HG02759 (cell line): ENCODE results near the gene POFUT1.

Source experiments
- ATAC-seq: cut with Tn5 transposase; IDR thresholded peaks from one replicate; pipeline ENCODE4 v1.9.1; 2021; ENCODE audit warnings: mild to moderate bottlenecking, moderate library complexity; ENCODE audit not compliant: unreplicated experiment

Gene POFUT1

DNA sequence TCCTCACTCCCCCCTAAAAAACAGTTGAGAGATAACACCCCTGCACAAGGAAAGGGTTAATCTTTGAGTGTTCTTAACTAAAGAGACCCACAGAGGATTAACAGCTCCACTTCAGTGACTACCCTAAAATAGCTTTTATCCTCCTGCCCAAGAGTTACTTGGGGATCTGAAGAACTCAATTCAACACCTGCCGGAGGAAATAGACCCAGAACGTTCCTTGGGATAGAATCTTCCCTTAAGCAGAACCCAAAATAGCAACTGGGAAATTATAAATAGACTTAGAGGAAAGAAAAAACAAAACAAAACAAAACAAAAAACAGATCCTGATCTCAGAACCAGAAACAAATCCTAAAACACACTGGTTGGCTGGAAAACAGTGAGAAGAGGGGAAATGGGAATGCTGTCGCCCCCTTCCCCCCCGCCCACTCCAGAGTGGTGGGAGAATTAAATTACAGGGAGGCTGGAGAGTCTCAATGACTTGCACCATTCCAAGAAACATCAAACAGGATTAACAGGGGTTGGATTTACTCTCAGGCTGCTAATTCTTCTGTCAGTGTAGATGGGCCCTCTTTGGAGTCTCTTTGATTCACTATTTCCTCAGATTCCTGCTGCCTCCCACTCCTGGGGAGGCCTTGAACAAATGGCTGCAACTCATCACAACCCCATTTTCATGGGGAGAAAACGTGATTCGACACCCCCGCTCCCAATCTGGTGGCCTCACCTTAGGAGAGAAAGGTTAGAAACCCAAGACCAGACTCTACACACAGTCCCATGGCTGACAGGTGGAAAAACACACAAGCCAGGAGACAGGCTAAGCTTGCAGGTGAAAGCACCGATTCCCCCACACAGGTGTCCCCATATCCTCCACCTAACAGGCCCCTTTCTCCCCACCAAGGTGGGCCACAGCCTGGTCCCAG lies 1.6 kb upstream of the POFUT1 start:
- ATAC-seq: no peak

DNA sequence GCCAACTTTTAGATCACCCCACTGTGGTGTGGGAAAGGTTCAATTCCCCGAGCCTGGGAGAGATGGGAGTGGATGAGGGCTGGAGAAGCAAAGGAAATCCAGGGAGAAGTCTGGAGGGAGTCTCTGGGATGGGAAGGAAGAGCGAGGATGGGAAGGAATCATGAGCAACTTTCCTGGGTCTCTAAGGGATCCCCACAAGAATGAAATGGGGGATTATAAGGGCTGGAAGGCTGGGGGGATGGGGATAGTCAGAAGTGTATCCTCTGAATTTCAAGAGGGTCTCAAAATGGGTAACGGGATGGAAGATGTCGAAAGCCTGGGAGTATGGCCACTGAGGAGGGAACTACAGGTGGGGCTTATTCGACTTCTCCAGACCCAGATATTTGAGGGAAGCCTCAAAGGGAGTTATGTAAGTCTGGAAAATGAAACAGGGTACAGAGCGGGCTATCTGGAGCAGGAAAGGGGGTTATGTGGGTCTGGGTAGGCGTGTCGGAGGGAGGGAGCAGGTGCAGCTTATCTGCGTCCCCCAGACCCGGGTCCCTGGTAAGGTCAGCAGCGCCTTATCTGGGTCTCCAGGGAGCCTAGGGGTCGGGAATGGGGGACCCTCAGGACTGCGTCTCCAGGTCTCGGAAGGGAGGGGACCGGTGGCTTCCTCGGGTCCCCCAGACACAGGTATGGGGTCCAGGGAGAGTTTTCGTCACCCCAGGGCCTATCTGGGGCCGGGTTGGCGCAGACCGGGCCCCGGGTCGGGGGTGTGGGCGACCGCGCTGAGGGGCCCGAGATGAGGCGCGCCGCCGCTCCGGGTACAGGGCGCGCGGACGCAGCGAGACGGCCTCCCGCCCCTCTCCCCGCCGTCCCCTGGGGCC lies 687 bp upstream of the POFUT1 start:
- peak; percentile 34 for ATAC-seq

DNA sequence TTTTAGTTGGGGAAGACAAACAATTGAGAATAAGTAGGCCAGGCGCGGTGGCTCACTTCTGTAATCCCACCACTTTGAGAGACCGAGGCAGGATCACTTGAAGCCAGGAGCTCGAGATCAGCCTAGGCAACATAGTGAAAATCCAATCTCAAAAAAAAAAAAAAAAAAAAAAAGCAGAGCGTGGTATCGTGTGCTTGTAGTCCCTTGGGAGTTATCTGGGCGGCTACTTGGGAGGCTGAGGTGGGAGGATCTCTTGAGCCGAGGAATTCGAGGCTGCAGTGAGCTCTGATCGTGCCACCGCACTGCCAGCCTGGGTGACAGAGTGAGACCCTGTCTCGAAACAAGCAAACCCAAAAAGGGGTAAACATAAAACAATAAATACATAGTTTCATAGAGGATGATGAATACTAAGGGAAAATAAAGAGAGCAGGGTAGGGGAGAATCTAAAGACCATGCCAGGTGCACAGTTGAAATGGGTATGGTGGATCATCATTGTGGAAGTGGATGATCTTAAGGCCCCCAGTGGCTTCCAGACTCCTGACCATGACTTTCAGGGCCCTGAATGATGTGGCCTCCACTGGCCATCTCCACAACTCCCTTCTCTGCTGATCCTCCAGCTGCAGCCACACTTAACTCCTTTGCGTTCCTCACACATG lies 947 bp downstream of the POFUT1 start:
- no peak for ATAC-seq

DNA sequence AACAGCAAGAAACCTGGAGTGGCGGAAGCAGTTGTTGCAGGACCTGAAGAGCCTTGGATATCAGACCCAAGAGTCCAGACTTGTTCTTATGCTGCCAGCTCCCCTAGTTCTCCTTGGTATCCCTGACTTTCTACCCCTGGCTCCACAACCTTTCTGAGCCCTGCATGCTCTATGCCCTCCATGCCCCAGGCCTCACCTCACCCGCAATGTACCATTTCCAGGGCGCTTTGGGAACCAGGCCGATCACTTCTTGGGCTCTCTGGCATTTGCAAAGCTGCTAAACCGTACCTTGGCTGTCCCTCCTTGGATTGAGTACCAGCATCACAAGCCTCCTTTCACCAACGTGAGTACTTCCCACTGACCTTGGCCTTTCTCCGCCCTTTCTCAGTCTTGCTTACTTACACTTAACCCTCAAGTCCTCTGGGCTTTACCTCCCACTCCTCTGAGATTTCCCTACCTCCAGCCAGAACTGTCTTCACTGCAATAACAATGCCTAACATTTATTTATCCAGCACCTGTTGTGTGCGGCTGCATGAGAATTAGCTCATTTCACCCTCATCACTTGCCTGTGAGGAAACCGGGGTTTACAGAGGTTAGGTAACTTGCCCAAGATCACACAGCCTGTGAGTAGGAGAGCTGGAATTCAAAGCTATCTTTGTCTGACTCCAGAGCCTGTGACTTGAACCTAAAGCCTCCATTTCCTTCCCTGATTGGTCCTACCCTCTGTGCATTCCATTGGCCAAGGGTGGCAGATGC lies 2.3 kb downstream of the POFUT1 start:
- ATAC-seq: no peak

DNA sequence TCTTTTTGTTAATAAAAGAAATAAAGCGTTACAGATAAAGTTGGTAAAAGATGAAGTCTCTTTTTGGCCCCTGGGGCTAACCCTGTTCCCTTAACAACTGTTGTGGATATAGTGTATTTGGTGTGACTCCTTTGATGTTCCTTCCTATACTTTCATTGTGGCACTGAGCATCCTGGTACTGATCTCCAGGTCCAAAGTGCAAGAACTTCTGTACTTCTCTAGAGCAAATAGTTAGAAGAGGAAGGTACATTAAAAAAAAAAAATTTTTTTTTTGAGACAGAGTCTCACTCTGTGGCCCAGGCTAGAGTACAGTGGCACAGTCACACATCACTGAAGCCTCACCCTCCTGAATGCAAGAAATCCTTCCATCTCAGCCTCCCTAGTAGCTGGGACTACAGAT lies 6.2 kb downstream of the POFUT1 start:
- no peak for ATAC-seq

DNA sequence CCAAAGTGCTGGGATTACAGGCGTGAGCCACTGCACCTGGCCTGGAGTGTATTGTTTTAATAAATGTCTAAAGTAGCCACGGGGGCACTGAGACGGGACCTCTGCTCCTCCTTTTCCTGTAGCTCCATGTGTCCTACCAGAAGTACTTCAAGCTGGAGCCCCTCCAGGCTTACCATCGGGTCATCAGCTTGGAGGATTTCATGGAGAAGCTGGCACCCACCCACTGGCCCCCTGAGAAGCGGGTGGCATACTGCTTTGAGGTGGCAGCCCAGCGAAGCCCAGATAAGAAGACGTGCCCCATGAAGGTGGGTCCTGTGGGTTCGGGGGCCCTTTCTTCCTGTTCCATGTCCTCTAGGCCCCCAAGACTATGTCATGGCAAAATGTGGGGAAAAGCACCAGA lies 7.5 kb downstream of the POFUT1 start:
- no peak for ATAC-seq

DNA sequence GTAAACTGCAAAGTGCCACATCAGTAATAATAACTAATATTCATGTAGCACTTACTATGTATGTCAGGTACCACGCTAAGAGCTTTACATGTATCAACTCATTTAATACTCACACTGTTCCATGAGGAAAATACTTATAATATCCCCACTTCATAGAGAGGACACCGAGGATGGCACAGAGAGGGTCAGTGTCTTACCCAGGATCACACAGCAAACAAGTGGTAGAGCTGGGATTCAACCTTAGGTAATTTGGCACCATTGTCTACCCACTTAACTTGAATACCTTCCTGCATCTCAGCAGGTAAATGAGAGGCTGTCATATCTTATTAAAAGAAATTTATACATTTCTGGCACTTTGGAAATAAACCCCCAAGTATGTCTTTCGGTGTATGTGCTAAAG lies 8.0 kb downstream of the POFUT1 start:
- no peak for ATAC-seq

DNA sequence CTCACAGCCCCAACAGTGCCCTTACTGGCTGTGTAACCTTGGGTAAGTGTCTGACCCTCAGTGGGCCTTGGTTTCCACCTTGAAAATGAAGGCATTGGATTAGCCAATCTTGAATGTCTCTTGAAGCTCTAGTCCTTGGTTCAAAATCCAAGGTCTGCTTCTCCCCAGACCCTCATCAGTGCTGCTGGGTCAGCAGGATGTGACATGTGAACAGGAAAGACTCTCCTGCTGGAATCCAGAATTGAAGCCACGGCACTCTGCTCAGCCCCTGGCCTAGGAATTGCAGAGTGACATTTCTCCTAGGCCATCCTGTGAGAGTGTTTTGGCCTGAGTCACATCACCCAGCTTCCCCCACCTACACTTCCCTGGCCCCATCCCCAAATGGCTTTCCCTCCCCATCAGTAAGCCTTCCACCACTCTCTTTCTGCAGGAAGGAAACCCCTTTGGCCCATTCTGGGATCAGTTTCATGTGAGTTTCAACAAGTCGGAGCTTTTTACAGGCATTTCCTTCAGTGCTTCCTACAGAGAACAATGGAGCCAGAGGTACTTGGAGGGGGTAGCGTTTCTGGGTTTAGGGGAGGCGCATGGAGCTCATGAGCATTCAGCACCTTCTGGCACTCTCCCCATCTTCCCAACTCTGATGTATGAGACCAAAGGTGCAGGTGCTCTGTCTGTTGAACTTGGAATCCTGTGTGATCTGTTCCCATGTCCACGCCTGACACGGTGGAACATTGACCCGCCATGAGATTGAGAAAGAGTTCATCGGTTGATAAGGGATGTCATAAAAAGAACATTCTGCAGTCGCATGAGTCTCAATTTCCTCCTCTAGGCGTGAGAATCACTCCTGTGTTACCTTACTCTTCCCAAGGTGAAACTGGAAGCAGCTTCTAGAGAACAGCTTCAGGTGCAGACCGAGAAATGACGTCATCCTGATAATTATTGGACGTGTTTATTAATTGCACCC lies 8.8 kb downstream of the POFUT1 start:
- no peak for ATAC-seq

DNA sequence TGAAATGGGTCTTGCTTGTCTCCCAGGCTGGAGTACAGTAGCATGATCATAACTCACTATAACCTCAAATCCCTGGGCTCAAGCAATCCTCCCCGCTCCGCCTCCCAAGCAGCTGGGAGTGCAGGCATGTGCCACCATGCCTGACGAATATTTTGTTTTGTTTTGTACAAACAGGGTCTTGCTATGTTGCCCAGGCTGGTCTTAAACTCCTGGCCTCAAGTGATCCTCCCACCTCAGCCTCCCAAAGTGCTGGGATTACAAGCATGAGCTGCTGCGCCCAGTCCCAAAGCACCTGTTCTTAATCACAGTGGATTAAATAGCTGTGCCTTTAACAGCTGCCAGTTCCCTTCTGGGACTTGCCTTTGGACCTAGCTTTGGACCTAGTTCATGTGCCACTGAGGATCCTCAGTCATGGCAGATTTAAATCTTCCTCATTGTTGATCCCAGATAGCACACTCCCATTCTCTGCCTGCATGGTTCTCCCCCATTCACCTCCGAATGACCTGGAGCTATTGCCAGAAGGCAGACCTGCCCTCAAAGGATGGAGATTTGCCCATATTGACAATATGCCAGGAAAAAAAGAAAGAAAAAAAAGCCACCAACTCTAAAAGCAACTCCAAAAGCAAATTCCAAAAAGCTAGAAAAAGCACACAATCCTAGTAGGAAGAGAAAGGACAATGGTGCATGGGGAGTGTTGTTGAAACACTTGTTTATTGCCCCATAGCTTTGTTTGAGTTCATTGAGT lies 10.6 kb downstream of the POFUT1 start:
- no peak for ATAC-seq

DNA sequence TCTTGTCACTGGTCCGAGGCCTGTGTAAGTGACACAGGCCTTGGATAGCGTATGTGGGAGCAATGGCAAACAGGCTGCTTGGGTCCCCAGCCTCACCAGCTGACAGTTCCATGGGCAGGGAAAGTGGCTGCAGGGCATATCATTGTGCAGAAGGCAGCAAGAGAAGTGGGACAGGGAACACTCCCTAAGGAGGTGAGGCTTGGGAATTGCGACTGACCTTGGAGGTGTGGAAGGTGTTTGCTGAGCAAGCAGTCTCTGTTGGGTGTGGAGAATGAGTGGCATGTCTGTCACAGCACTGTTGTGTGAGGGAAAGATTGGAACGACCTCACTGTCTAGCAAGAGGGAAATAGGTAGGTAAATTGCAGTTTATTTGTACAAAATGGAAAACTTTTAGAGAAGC lies 16.8 kb downstream of the POFUT1 start:
- ATAC-seq: no peak

DNA sequence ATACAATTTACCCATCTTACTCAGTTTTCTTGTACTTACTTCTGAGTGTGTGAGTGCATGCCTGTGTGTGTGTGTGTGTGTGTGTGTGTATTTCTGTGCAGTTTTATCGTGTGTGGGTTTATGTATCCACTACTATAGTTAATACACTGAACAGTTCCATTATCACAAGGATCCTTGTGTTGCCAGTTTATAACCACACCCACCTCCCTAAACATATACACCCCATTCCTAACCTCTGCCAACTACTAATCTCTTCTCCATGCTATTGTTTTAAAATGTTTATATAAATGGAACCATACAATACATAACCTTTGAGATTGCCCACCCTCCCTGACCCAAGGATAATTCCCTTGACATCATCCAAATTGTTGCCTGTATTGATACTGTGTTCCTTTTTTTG lies 18.7 kb downstream of the POFUT1 start:
- no peak for ATAC-seq

DNA sequence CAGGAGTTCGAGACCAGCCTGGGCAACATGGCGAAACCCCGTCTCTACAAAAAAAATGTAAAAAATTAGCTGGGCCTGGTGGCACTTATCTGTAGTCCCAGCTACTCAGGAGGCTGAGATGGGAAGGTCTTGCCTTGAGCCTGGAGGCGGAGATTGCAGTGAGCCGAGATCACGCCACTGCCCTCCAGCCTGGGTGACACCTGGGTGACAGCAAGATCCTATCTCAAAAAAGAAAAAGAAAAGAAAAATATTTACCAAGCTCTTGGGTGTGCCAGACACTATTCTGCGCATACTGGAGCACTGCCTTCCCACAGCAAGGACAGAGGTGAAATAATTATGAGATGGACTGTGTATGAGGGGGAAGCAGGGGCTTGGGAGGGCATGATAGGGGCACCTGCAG lies 19.6 kb downstream of the POFUT1 start:
- no peak for ATAC-seq

DNA sequence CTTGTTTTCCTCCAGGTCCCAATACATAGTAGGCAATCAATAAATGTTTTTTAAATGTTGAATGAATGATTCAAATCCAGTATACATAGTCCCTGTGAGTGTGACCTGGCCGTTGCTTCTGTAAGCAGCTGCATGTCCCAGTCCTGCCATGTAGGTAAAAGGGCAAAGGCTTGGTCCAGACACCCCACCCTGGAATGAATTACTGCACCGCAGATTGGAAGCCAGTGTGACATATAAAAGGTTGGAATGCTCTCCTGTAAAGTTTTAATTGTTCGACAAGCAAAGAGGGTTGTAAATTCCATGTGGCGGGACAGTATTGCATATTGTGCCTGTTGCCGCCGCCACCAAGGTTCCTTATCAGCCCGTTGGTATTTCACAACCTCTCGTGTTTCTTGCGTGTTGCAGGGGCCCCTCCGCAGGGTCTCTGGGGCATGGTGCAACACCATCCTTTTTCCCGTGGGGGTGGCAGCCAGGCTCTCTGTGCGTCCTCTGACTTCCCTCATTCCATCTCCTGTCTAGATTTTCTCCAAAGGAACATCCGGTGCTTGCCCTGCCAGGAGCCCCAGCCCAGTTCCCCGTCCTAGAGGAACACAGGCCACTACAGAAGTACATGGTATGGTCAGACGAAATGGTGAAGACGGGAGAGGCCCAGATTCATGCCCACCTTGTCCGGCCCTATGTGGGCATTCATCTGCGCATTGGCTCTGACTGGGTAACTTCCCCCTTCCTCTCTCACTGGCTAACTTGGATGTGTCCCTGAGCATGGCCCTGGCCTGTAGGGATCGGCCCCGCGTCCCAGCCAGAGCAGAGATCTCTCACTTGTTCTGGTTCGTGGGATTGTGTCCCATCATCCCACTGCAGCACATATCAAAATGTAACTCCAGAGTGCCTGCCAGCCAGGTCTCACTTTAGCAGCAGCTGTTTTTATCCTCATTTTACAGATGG lies 20.3 kb downstream of the POFUT1 start:
- ATAC-seq: no peak

DNA sequence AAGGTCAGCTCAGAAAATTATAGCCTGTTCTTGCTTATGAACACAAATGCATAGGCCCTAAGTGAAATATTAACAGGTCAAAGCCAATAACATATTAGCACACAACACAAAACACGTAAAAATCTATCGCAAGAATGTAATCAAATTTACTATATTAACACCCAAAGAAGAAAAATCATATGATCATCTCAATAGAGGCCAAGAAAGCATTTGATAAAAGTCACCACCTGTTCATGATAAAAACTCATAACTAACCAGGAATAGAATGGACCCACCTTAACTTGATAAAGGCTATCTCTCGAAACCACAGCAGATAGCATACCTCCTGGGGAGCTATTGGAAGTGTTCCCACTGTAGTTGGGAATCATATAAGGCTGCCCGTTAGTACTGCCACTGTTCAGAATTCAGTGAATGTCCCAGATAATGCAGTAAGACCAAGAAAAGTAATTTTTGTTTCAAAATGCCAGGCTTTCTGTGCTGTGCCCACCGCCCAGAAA lies 21.6 kb downstream of the POFUT1 start:
- ATAC-seq: no peak

DNA sequence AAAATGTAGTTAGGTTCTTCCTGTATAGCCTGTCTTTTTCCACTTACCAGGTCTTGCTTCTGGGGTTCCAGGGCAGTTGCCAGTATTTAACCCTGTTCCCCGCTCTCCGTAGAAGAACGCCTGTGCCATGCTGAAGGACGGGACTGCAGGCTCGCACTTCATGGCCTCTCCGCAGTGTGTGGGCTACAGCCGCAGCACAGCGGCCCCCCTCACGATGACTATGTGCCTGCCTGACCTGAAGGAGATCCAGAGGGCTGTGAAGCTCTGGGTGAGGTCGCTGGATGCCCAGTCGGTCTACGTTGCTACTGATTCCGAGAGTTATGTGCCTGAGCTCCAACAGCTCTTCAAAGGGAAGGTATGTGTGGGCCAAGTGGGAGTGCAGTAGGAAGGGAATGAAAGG lies 23.0 kb downstream of the POFUT1 start:
- ATAC-seq: no peak

DNA sequence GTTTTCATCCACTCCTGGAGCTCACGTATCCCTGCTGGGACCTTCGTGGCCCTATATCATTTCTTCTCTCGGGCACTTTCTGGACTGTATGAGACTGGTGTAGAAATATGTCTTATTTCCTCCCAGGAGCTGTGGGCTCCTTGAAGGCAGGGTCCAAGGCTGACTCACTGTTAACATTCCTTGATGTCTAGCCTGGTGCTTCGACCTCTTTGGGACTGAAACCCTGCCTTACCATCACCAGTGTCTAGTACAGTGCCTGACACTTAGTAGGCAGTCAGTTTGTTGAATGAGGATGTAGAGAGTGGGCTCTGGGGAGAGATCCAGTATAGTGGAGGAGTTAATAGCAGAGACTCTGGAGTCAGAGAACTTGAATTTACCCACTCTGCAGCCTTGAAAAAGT lies 23.6 kb downstream of the POFUT1 start:
- ATAC-seq: no peak

DNA sequence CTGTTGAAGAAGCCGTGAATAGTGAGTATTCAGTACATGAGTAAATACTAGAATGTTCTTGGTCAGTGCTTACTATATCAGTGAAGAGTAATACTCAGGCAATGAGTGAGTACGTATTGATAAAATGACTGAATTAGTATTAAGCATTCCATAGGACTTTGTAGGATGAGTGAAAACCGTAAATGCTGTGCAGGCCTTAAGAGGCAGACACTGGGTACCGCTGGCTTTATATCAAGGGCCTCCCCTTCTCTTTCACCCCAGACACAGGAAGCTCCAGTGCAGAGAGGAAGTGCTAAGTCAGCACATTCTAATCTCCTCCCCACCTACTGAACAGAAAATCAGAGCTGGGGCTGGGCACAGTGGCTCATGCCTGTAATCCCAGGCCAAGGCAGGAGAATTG lies 24.2 kb downstream of the POFUT1 start:
- no peak for ATAC-seq
